HG03025 (cell line): ENCODE data around the gene WBP11.
A peak's percentile ranks its signal among the peaks of the same experiment; 100 is the strongest.

Experiments
- ATAC-seq: cut with Tn5 transposase; IDR thresholded peaks from one replicate; pipeline ENCODE4 v1.9.1; 2021; ENCODE audit warnings: mild to moderate bottlenecking, moderate library complexity; ENCODE audit not compliant: unreplicated experiment, low FRiP score

WBP11 gene

DNA sequence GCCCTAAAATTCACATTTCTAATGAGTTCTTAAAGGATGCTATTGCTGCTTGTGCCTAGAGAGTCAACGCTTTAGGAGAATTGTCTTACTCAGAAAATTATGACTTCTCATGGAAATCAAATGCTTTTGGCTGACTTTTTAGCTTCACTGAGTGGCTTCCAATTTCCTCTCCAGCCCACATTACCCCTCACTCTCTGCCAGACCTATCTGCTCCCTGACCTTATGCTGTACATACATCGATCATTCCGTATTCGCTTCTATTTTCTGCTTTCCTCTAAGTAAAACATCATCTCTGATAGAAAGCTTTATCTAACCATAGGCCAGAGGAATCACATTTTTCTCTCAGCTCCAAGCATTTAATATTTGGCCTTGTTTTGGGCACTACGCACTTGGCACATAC is 23.2 kb upstream of the WBP11 start:
- ATAC-seq: no peak

DNA sequence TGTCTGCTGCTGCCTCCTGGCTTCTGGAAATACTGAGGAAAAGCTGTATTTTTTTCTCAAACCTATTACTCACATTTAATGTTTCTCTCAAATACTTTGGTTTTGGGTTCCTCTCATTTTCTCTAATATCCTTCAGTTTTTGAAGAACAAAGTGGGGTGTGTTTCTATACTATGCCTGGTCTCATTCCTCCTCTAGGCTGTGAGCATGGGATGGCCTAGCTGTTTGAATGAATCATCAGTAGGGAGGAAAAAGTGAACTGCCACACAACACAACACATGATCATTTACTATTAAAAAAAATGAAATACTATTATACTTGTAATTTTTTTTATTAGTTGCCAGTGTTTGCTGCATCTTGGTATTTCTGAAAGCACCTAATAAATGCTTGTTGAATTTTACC is 22.0 kb upstream of the WBP11 start:
- ATAC-seq: no peak

DNA sequence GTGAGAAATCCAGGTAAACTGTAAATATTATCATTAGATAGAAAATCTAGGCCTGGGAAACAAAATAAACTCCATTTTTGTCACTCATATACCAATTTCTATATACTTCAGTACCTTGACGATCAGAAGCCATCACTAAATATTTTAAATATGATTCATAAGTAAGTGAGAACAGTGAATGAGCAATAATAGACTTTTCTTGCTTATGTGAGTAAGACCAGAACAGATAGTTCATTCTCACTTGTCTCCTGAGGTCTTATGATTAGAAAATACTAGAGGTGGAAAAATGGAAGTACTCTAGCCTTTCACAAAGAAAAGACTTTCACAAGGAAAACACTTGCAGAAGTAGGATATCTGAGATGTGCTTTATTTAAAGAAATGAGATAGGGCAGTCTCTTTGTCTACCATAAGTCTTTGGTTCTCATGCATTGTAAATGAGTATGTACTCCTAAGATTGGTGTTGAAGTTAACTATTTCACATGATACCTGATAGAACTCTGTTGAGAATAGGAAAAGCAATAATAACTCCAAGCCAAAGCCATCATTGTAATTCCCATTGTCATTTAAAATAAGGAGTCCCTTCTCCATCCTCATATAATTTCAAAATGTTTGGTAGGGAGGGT is 20.8 kb upstream of the WBP11 start:
- no peak for ATAC-seq

DNA sequence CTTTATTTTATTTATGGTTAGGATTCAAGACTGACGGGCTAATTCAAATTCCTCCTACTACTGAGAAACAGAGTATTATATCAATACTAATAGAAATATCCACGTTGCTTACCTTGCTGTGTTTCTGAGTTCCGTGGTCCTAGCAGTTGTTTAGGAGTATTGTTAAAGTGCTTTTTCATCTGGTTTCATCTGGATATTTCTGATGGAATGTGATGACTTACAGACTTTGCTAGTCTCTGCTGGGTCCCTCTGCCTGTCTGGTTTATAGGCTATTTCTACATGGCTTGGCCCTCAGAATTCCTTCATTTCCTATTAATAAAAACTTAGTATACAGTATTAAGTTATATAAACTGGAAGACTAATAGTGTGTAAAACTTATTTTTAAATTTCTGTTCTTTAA is 10.7 kb upstream of the WBP11 start, which contains the start of gene SMCO3:
Gene SMCO3 (minus strand): TSS at position 169 of the 400 bp plus-strand sequence. CDS start 7,502 bp downstream, outside the sequence.
- ATAC-seq: no peak

DNA sequence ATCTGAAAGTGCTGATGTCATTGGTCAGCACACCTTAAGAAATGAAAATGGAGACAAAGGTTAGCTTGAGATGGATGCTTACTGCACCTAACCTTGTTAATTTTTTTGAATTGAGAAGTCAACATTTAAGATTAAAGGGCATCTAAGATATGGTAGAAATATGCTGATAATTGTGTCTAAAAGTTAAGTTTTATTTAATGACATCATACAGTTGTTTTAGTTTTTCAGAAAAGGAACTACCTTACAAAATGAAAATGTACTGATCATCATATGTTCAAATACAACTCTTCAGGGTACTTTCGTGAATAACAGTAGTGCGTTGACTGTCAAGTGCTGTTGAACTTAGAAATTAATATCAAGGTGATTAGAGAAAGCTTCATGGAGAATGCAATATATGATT is 8.2 kb upstream of the WBP11 start:
- no peak for ATAC-seq

DNA sequence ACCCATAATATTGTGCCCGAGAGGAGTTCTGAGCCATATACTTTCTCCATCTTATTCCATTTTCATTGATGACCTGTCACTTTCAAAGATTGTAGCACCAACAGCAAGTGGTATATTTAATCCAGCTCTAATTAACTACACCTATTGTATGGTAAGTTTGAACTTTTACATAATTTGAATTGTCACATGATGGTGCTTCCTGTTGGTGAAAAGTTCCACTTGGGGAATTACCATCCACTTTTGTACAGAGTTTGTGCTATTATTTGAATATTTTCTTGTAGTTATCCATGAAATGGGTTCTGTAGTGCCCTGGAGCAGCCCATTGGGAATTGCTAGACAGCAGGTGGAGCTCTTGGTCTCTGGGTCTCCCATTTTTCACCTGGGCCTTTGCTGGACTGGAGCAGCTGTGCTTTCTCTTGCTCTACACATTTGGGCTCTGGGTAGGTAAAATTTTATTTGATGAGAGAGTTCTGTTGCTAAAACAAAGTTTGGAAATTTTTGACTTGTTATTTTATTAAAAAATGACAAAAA is 7.7 kb upstream of the WBP11 start:
- ATAC-seq: no peak

DNA sequence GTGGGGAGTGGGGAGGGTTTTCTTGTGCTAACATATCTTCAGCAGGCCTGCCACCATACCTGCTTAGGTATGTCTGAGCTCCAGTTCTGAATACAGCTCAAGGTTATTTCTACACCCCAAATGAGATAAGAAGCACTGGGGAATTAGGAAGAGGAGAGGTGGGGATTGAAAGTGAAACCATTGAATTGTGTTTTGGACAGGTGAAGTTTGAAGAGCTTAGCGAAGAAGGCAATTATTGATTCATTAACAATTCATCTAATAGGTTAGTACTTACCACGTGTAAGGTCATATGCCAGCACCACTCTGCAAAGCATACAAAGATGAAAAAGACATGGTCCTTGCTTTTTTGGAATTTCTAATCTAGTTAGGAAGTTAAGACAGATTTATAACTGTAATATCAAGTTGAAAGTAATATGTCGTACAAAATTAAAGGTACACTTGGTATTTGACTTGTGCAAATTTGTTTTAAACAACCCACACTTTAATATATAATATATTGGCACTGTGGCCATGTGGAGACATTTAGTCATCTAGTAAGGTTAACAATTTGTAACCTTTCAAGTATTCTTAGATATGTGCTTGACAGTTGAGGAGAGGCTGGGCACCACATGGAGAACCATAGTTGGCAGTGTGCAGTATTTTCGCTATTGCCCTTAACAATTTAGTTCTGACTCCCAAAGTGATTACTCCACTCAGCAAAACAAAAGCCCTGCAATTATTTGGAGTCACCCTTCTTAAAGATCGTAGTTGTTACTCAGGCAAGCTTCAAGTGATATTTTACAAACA is 7.1 kb upstream of the WBP11 start:
- ATAC-seq: no peak

DNA sequence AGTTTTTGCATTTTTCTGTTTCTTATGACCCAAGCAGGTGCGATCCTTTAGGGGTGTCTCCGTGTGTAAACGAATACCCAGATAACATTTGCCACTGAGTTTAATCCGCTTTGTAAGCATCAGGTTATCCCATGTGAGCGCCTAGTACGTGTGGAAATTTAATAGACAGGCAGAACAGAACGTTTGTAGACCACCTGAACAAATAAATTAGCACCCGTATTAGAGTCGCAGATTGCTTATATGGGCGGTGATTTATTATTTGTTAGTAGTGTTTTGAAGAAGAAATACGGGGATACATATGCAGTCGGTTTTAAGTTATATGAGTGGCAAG is 517 bp upstream of the WBP11 start:
- ATAC-seq: peak; percentile 4

DNA sequence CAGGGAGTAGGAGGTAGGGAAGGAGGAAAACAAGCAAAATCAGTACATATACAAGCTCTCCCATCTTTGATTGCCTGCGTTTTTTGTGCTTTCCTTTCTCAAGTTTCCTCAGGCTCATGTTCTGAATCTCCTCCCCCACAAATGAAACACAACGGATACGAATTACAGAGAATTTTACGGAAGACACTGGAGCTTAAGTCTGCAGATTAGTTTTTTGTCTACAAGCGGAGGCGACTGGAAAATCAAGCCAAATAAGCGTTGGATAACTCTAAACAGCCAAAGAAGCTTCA is 612 bp downstream of the WBP11 start:
- ATAC-seq: no peak

DNA sequence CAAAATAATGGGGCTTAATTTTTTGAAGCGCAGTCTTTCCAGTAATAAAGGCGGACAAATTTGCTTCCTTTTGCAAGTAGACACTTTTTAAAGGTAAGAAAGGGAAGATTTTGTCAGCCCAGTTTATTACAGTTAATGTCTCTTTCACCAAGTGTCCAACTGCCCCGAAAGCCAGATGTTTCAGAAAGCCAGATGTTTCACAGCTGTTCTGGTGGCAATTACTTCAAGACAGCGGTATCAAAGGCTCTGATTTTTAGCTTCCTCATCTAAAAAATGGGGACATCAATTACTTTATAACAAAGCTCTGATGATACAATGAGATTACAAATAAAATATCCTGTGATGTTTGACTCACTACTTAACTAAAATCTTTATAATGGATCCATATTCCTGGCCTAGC is 1.0 kb downstream of the WBP11 start:
- ATAC-seq: no peak

DNA sequence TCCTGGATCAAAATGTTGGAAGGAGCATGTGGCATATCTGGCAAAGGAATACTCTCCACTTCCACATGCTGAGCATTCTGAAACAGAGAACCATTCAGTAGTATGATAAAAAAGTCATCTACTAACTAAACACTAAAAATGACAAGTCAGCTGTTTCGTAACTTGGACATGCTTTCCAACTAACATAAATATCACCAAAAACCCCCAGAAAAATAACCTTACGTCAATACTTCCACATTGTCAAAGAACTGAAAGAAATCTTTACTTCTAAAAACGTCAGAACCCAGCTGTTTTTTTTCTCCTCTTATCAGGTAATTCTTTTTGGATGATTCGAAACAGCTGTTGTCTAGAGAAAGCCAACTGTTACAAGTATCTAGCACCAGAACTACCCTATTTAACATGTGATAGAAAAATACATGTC is 8.2 kb downstream of the WBP11 start:
- ATAC-seq: no peak

DNA sequence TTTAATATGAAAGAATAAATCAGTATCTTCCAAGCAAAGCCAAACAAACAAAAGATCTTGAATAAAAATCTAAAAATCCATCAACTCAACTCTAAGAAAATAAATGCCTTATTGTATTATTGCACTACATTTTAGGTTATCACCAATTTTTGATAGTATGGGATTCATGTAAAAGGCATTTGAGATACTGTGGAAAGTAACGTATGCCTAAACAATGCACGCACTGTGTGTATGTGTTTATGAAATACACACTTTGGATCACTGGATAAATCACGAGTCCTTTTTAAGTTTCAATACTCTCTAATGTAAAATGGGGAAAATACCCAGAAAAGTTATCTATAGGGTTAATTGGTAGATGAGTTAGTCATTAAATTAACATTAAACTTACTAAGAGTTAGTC is 17.7 kb downstream of the WBP11 start:
- ATAC-seq: no peak

DNA sequence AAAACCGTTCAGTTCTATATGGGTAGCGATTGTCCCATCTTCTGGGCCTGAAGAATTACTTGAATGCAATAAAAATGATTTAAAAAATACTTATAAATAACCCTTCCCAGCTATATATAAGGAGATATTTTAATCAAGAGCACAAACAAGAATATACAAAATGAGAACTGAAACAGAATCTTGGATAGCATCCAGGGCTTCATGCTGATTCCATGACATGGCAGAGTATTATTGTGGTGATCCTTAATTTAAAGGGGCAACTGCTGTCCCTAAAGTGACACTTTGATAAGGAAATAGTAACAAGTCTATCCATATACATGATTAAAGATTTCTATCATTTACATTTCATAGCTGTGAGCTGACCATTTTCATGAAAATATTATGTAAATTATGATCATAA is 18.8 kb downstream of the WBP11 start:
- ATAC-seq: no peak

DNA sequence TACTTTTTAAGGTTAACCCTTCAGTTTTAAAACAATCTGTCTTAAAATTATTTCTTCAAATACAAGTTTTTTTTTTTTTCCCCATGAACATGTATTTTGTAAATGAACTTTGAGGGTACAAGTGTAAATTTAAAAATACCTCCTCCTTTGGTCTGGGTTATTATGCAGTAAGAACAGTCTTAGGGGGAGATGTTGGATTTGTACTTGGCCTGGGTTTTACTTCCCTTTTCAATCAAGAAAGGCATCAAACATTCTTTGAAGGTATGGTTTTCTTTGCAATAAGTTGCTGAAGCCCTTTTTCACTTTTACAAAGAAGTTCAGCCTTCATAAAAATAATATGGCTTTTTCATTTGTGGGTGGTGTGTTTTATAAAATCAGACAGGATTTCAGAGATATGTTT is 20.5 kb downstream of the WBP11 start:
- peak; percentile 71 for ATAC-seq

DNA sequence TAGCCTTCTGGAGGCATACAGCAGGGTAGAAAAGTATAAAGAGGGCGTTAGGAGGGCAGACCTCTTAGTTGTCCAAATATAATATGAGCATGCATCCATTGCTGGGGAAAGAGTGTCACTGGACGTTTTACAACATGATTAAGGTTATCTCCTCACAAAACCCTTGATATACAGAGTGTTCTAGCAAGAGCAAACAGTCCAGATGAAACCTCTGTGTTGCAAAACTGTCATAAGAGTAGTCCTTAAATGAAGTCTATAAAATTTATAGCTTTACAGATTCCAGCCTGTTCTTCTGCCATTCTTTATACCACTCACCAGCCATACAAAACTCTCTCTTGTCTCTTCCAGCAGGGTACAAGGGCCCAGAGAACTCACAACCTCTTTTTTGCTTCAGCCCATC is 21.7 kb downstream of the WBP11 start:
- no peak for ATAC-seq

DNA sequence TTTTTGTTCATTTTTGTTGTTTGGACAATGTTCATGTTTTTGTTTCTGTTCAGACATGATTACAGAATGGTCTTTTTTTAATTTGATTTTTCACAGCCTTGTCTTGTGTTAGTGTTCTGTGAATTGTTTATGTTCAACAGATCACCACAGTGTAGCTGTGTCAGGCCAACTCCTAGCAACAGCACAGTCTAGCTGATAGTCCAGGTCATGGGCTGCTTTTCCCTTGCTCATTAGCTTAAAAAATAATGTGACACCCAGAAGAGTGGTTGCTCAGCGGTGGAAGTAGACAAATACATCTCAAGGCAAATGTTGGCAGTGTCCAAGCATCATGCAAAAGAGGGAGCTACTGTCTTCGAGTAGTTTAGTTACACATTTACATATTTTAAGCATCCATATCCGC is 22.4 kb downstream of the WBP11 start:
- ATAC-seq: no peak

DNA sequence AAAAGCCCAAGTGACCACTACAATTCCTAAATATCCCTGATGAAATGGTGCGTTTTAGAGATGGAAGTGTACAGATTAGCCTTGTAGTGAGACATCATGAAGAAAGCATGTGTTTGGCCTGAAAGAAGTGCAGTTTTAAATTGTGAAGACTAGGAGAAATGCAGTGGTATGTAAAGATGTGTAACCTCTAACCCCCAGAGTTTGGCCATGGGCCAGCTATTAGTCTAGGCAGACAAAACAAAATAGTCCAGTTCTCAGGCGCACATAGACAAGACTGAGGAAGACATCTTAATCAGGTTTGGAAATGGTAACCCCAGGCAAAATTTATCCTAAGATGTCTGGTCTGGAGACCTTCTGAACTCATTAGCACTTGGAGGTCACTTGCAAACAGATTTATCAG is 23.4 kb downstream of the WBP11 start:
- ATAC-seq: no peak

DNA sequence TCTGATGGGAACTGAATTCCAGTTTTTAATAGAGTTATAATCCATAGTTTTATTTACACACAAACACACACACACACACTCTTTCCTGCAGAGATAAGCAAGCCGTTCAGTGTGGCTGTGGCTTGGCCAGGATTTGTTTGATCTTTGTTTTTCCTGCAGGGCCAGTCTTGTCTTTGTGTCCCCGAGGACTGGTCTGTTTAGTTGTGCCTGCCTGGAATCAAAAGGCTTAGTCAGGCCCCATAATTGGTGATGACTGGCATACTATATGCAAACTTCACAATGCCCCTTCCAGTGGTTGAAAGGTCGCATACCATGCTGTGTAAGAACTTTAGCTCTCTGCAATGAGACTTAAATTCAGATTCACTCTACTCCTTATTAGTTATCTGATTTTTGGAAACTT is 26.0 kb downstream of the WBP11 start:
- ATAC-seq: no peak

DNA sequence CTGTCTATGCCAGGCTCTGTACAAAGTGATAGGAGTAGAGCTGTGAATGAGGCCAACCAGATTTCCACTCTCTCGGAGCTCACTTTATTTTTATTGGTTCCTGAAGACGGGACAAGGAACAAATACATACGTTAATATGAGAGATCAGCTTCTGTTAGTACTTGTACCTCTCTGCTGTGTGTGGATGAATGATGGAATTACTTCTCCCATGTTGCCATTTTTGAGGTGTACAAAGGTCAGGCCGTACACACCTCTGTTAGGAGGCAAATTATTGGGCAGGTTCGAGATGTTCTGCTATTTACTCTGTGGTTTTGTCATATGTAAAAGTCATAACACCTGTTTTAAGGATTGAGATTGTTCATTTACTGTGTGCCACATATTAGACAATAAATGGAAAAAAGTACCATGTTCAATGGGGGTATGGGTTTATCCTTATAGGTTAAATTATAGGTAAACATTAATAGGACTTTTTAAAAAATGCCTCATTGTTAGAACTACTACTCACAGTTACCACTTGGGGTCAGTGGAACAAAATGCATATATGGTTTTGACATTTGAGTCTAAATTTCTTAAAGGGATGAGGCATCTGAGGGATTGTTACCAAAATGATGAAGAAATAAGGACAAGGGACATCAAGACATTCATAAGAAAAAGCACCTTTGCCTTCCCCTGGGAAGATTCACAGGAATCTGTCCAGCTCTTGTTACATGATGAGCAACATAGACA is 26.9 kb downstream of the WBP11 start:
- ATAC-seq: no peak

DNA sequence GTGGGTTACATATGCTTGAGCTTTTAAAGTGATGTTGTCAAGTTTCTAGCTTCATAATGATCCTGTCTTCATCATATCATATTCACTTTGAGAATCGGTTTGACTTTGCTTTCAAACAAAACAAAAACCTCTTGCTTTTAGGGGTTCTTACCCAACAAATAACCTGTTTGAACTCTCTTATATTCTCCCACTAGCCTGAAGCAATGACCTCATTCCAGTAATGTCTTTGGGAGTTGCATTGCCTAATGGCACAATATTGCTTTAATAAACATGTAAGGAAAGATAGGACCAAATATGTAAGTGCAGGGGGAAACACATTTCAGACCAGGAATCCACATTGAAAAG is 27.7 kb downstream of the WBP11 start:
- no peak for ATAC-seq

DNA sequence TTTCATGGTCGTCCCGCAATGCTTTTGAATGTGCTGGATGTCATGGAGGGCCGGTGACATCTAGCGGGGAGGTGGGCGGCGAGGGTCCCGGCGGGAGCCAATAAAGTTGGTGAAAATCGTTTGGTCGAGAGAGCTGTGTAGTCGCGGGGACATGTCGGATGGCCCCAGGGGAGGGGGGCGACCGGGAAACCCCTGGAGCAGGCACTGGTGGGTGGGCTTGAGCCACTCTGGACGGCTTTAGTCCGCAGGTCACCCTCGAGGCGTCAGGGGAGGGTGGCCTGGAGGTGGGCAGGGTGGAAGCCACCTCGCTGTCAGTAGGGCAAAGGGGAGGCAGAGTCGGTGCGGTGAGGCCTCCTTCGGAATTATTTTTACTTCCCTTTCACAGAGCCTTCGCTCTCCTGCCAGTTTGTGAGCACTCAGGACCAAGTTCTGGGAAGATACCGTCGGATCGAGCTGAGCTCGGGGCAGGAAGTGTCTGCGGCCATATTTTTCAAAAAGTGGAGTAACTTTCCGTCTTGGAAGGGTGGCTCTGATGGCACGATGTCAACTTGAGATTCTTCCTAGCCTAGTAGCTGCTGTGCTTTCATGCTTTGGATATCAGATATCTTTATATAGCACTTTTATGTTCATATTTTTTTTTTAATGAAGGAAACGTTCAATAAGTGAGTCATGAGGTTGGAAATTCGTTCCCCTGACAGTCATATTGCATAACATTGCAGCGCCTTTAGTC is 28.2 kb downstream of the WBP11 start:
- ATAC-seq: no peak
